Epithelial cell of esophagus (primary cell): ENCODE results near the gene SEMA7A.
"Not testable (repeated sequence)": the region's sequence is repeated elsewhere in the genome, so short reads cannot be mapped to it uniquely, and the experiment has no call there.

Source experiments
- DNase-seq: peaks from one replicate; pipeline ENCODE4 v3.0.0; 2010; ENCODE audit warnings: low read depth
- H3K4me3 ChIP-seq: 2 replicates; pipeline ENCODE4 v1.5.1; 2011; ENCODE audit warnings: mild to moderate bottlenecking, low read length, control low read depth
- TF ChIP-seq, protein P1 (sequence below): IDR thresholded peaks from 2 replicates; pipeline ENCODE4 v1.5.1; 2011; ENCODE audit warnings: low read depth, mild to moderate bottlenecking, low read length, control low read depth, inconsistent platforms; ENCODE audit not compliant: insufficient read depth; ENCODE audit errors: missing control alignments

Gene SEMA7A, protein sequence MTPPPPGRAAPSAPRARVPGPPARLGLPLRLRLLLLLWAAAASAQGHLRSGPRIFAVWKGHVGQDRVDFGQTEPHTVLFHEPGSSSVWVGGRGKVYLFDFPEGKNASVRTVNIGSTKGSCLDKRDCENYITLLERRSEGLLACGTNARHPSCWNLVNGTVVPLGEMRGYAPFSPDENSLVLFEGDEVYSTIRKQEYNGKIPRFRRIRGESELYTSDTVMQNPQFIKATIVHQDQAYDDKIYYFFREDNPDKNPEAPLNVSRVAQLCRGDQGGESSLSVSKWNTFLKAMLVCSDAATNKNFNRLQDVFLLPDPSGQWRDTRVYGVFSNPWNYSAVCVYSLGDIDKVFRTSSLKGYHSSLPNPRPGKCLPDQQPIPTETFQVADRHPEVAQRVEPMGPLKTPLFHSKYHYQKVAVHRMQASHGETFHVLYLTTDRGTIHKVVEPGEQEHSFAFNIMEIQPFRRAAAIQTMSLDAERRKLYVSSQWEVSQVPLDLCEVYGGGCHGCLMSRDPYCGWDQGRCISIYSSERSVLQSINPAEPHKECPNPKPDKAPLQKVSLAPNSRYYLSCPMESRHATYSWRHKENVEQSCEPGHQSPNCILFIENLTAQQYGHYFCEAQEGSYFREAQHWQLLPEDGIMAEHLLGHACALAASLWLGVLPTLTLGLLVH

DNA sequence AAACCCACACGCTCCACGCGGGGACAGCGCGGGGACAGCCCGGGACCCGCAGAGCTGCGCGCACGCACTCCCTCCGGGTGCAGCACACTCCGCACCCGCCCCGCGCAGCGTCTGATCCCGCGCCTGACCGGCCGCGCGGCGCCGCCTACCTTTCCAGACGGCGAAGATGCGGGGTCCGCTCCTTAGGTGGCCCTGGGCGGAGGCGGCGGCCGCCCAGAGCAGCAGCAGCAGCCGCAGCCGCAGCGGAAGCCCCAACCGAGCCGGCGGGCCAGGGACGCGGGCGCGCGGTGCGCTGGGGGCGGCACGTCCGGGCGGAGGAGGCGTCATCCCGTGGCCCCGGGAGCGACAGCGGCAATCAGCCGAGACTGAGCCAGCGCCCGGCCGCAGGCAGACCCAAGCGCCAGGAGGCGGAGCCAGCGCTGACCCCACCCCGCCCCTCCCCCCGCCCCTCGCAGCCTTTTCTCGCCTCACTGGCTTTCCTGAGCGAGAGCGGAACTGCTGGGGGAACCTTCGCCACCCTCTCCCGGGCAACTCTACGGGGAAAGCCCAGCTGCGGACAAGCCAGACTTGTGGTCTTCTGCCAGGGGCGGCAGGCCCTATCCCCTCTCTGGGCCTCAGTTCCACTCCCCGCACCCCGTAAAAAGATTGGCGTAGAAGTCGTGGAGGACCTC, at the start of gene SEMA7A:
Gene SEMA7A (minus strand): TSS at position 367 of the 671 bp plus-strand sequence. CDS start 40 bp downstream, at position 327.
- TF ChIP-seq, protein P1, sequence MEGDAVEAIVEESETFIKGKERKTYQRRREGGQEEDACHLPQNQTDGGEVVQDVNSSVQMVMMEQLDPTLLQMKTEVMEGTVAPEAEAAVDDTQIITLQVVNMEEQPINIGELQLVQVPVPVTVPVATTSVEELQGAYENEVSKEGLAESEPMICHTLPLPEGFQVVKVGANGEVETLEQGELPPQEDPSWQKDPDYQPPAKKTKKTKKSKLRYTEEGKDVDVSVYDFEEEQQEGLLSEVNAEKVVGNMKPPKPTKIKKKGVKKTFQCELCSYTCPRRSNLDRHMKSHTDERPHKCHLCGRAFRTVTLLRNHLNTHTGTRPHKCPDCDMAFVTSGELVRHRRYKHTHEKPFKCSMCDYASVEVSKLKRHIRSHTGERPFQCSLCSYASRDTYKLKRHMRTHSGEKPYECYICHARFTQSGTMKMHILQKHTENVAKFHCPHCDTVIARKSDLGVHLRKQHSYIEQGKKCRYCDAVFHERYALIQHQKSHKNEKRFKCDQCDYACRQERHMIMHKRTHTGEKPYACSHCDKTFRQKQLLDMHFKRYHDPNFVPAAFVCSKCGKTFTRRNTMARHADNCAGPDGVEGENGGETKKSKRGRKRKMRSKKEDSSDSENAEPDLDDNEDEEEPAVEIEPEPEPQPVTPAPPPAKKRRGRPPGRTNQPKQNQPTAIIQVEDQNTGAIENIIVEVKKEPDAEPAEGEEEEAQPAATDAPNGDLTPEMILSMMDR, result no peak
- H3K4me3 ChIP-seq, result peak within 1 kb of the TSS; percentile 52
- DNase-seq, result peak; percentile 82

DNA sequence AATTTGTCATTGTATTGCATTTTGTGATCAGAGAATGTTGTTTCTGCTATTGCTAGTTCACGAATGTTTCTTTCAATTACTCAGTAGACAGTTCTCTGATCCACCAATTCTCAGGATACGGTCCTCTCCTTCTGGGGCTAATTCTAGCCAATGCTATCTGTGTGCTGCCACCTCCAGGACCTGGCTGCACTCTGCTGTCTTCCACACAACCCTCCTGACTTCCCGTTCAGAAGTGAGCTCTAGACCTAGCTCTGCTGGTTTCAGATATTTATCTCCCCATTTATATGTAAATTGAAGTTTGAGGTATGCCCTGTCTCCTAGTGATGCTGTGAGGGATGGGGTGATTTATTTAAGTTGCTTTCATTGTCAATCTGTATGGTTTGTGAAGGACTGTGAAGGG, 48.9 kb upstream of the SEMA7A start:
- TF ChIP-seq, protein P1, result peak; percentile 11
- H3K4me3 ChIP-seq, result no peak overlapping the region
- no peak for DNase-seq

DNA sequence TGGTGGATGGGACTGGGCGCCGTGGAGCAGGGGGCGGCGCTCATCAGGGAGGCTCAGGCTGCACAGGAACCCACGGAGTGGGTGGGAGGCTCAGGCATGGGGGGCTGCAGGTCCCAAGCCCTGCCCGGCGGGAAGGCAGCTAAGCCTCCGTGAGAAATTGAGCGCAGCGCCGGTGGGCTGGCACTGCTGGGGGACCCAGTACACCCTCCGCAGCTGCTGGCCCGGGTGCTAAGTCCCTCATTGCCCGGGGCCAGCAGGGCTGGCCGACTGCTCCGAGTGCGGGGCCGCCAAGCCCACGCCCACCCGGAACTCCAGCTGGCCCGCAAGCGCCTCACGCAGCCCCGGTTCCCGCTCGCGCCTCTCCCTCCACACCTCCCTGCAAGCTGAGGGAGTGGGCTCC, 46.6 kb upstream of the SEMA7A start:
- not testable (repeated sequence) for DNase-seq, H3K4me3 ChIP-seq

DNA sequence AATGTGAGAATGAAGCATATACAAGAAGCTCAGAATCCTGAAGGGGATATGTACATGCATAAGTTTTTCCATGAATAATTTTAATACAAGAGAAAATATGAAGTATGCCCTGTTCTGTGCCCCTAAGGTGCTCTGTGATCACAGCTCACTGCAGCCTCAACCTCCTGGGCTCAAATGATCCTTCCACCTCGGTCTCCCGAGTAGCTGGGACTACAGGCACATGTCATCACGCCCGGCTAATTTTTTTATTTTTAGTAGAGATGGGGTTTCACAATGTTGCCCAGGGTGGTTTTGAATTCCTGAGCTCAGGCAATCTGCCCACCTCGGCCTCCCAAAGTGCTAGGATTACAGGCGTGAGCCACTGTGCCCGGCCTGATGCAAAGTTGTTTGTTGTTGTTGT, 37.9 kb upstream of the SEMA7A start:
- not testable (repeated sequence) for DNase-seq, H3K4me3 ChIP-seq

DNA sequence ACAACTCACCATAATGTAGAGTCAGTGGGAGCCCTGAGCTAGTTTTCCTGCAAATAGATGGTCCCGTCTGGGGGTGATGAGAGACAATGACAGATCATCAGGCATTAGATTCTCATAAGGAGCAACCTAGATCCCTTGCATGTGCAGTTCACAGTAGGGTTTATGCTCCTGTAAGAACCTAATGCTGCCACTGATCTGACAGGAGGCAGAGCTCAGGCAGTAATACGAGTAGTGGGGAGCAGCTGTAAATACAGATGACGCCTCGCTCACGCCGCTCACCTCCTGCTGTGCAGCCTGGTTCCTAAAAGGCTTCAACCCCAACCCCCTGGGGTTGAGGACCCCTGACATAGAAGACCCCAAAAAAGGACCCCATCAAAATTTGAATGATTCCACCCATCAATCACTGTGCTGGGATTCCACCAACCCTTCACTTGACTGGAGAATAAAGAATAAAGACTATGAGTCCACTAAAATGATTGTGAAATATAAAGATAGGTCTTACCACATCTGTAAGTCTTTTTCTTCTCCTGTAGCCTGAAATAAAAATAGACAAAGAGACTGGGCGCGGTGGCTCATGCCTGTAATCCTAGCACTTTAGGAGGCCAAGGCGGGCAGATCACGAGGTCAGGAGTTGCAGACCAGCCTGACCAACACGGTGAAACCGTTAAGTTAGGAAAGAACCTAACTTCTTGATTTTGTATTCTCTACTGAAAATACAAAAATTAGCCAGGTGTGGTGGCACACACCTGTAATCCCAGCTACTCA, 37.1 kb upstream of the SEMA7A start:
- TF ChIP-seq, protein P1, result no peak
- no peak overlapping the region for H3K4me3 ChIP-seq
- no peak for DNase-seq

DNA sequence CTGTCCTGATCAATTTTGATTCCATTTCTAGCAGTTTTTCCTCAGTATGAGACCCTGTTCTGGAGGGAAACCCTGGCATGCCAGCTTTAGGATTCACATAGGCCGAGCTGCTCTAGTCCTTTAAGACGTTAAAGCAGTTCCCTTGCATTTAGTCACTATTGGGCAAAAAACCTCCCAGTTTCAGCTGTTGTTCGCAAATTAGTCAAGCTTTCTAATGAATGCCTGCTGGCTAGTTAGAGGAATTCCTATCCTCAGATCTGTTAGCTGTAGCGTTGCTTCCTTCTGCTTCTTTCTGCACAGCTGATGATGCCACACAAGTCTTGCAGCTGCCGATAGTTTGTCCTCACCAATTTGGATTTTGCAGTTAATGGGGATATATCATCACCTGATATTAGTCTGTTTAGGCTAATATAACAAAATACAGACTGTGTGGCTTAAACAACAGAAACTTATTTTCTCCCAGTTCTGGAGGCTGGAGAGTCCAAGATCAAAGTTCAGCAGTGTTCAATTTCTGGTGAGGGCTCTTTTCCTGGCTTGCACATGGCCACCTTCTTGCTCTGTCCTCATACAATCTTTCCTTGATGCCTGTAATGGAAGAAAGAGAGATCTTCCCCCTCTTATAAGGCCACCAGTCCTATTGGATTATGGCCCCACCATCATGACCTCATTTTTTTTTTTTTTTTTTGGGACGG, 34.7 kb upstream of the SEMA7A start:
- no peak for DNase-seq
- TF ChIP-seq, protein P1, result no peak

DNA sequence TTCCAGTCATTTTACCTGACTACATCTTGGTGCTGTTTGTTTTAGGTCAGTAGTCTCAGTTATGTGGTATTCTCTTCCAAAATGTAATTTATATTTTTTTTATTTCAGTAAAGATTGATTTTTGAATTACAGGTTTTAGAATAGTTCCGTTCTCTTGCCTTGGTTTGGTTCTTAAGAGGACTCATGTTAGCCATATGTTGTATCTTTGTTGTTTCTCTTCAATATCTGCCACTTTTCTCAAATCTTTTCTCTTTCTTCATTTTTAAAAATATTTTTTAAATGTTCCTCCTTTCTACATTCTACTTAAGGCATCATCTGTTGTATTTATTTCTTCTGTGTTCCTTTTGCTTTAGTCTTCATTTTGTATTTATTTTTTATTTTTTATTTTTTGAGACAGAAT, 32.8 kb upstream of the SEMA7A start:
- TF ChIP-seq, protein P1, result no peak
- H3K4me3 ChIP-seq, result no peak overlapping the region
- DNase-seq, result no peak

More for the DNA sequence above, 34.7 kb upstream of the SEMA7A start:
- H3K4me3 ChIP-seq, result no peak overlapping the region
